Inflammatory macrophage (primary cell): Measurements from ENCODE around the gene SATB2.

Experiments
- DNase-seq, 2 donors: peaks; one replicate each; pipeline ENCODE4 v3.0.0-alpha.2; 2020 to 2022
- total RNA-seq, 18 experiments: gene quantifications; one replicate each; lab custom pipeline; 2026; ENCODE audit warnings: mixed read lengths in 6 of 18, inconsistent platforms in 2 of 18; lab: John Stamatoyannopoulos, UW

Gene SATB2
- total RNA-seq = 0.23 to 3.7 (median 0.93) reads per million in 18 experiments

DNA sequence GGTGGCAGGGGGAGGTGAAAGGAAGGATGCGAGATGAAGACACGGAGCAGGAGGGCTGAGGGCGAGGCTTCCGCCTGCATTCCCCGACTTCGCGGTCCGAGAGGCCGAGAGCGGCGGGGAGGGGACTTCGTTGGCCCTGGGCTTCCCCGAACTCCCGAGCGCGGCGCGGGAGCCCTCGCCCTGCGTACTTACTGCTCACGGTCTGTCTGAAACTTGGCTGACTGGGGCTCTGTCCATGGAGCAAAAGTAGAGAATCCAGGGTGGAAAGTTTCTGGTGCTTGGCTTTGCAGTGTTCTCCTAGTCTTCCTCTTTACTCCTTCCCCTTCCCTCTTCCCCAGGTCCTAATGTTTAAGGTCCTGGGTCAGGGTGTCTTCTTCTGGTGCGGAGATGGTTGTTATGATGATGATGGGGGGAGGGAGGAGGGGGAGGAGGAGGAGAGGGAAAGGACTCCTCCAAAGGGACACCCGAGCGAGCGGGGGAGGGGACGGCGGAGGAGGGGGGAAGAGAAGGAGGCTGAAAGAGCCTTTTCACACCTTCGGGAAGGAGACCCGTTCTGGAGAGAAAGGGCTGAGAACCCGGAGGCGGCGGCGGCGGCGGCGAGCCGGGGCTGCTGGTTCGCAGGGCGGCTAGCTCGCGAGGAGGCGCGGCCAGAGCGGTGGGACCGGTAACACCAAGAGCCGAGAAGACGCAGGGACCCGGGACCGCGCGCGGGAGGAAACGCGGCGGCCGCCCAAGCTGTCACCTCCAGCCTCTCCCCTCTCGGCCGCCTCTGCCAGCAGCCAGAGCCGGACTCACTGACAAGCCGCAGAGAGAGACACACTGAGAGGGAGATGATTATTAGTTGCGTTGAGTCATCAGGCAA is at the start of gene SATB2:
Gene SATB2, minus strand, starts transcription at position 793 of the 862 bp plus-strand sequence. CDS start 1,902 bp downstream, outside the sequence.
- DNase-seq = no peak

DNA sequence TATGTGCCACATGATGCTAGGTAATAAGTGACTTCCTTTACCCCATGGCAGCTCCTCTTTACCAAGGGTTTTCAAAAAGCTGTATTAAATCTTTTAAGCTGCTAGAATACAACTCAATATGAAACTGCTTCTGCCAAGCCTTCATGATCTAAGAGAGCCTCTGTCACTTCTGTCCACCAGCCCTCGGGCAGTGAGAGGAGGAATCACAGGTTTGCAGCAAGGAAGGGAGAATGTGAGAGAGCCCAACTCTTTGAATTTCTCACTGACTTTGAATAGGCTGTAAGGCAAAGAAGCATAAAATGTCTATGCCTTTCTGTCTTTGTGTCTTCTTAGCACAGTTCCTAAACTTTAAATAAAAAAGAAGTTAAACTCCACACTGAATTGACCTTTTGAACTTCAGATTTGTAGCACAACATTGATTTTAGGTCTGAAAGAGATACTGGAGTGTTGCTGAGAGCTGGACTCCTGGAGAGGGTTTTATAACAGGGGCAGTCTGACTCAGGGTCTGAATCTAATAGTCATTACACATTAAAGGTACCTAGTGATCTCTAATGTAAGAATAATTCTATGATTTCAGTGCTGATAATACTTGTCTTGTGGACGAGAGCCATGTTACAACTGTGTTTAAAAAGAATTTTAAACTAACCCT is 48.1 kb upstream of the SATB2 start:
- DNase-seq = no peak

DNA sequence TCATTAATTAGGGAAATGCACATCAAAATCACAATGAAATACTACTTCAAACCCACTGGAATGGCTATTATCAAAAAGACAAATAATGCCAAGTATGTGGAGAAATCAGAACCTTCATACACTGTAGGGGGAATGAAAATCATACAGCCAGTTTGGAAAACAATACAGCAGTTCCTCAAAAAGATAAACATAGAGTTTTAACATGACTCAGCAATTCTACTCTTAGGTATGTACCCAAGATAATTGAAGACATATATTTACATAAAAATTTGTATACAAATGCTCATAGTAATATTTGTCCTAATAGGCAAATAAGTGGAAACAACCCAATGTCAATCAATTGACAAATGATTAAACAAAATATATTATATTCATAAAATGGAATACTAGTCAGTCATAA is 45.4 kb upstream of the SATB2 start:
- DNase-seq = no peak

DNA sequence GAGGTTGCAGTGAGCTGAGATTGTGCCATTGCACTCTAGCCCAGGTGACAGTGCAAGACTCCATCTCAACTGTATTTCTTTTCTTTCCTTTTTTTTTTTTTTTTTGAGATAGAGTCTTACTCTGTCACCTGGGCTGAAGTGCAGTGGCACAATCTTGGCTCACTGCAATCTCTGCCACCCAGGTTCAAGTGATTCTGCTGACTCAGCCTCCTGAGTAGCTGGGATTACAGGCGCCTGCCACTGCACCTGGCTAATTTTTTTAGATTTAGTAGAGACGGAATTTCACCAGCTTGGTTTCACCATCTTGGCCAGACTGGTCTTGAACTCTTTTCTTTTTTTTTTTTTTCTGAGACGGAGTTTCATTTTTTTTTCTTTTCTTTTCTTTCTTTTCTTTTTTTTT is 41.3 kb upstream of the SATB2 start:
- DNase-seq = no peak

DNA sequence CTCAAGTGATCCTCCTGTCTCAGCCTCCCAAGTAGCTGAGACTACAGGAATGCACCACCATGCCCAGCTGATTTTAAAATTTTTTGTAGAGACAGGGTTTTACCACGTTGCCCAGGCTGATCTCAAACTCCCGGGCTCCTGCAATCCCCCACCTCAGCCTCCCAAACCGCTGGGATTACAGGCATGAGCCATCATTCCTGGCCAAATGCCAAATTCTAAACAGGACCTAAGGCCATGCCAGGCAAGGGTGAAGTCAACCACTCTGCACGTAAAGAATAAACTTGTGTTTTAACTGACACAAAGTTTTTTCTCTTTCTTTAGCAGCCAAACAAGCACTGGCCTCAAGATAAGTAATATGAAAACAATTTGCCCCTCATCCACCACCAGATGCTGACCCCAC is 37.4 kb upstream of the SATB2 start:
- DNase-seq = no peak

DNA sequence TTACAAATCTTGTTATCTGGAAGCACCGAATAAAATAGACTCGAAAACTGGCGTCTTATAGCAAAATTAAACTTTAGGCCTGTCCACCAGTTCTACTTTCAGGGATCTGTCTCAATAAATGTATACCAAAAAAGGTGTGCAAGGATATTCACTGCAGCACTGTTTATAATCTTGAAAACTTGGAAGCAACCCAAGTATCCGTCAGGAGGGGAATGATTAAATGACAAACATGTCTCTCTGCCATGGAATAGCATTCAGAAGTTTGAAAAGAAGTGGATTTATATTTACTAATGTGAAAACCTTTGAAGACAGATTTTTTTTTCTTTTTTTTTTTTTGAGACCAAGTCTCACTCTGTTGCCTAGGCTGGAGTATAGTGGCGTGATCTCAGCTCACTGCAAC is 32.3 kb upstream of the SATB2 start:
- DNase-seq = no peak

DNA sequence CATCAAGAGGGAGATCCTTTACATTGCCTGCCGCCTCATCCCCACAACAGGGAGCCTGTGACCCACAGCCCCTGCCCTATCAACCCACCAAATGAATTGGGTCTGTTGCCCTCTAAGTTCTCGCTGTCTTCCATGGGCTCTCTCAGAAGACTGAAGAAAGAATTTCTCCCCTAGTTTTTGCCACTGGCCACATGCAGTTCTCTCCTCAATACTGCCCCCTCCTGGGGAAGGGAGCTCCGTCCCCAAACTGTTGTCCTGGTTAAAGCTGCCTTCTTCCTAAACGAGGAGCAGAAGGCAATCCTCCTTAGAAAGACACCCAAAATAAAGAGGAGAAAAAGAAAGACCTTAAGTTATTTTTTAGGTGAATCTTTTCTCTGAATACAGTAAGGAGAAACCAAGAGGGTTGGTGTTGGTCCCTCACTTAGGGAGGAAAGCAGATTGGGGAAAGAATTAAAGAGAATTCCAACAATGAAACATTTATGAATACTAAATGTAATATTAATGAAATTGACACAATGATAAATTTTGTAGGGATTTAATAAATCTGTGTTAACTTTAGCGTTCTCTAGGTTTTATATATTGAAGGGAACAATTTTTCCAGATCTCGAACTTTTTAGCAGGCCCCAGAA is 31.1 kb upstream of the SATB2 start:
- DNase-seq = peak; percentile 55 to 57

DNA sequence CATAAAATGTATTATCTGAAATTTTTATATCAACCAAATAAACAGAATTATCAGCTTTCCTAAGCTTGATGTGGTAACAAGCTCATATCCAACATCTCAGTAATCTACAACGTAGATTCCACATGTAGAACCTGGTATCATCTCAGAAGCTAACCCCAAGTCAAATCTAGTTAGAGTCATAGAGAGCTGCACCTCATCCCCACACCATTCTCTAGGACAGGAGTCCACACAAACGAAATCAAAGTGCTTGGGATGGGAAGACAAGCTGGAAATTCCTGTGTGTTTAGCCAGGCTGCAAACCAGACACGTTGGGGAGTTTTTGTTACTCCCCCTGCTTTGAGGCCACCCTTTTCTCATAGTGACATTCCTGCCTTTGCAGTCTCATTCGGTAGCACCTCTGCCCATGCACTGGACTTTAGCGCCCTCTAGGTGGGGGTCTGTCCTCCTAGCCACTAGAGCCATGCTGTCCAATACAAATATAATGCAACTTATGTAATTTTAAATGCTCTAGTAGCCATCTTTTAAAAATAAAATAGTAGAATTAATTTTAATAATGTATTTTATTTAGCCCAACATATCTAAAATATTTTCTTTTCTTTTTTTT is 28.1 kb upstream of the SATB2 start:
- DNase-seq = peak; percentile 28 to 49

DNA sequence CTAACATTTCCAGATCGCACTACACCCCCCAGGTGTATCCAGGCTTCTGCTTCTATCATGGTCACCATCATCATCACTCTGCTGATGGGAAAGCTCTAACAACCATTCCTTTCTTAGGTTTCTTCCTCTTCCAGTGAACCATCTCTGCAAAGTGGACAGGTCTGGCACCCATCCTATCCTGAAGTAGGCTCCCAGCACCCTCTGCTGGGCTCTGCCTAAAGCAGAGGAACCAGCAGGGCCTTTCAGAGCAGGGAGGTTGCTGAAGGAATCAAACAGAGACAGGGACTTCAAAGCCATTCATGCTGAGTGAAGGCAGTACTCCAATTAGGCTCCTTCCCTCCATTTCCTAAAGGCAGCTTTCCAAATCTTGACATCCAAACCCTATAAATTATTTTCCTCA is 27.2 kb upstream of the SATB2 start:
- no peak for DNase-seq

DNA sequence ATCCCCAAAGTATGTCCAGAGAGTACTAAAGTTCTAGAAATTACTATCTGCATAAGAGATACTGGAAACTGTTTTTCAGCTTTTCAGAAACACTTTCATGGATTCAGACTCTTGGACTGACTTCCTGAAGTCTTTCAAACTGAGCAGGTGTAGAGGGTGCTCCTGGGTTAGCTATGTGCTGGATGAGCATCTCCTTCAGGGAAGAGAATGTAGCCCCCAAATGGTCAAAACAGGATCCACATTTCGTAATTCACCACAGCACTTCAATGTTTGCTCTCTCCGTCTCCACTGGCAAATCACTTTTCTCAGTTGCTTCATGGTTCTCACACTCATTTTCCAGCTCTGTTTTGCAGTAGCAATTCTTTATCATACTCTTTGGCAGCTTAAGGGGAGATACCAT is 23.2 kb upstream of the SATB2 start:
- DNase-seq = no peak

DNA sequence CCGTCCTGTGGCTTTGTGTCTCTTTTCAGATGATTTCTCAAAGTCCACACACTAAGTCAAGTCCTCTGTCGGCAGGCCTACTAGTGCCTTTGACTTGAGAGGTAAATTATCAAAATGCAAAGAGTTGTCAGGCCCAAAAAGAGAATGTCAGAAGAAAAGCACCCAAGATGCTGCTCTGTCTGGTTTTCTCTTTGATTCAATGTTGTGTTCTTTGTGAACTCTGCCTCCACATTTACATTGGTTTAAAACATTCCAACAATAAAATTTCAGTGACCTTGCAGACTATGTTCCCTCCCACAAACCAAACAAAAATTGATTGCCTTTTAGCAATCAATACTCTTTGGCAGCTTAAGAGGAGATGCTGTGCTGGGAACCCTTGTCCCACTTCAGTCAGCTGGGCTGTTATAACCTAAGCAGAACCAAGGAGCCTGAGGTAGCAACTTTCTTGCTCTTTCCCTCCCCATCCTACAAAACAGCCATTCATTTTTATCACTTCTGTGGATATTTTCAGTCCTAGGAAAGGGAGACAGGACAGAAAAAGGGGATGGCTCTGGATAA is 19.6 kb upstream of the SATB2 start:
- no peak for DNase-seq

DNA sequence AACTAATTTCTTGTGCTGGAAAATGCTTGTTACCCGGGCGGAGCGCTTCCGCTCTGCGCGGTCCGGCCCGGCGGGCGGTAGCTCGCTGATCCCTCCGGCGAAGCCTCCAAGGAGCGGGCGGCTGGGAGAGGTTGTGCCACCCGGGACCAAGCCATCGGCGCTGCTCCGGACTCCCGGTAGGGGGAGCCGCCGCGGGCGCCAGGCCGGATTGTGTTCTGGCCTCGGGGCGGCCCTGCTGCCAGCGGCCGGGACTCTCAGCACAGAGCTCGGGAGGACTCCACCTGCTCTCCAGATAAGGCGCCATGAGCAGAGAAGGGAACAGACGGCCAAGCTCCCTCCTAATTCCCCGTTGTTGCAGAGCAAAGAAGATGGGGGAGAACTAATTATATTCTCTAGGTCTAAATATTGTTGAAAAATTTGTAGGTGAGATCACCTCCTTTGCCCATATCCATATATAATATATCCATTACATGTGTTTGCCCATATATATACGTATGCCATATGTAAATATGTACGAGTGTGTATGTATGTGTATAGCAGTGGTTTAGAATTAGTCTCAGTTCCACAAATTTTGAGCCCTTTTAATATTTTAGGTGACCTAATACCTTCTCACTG is 13.8 kb upstream of the SATB2 start:
- DNase-seq = peak; percentile 44 to 68

DNA sequence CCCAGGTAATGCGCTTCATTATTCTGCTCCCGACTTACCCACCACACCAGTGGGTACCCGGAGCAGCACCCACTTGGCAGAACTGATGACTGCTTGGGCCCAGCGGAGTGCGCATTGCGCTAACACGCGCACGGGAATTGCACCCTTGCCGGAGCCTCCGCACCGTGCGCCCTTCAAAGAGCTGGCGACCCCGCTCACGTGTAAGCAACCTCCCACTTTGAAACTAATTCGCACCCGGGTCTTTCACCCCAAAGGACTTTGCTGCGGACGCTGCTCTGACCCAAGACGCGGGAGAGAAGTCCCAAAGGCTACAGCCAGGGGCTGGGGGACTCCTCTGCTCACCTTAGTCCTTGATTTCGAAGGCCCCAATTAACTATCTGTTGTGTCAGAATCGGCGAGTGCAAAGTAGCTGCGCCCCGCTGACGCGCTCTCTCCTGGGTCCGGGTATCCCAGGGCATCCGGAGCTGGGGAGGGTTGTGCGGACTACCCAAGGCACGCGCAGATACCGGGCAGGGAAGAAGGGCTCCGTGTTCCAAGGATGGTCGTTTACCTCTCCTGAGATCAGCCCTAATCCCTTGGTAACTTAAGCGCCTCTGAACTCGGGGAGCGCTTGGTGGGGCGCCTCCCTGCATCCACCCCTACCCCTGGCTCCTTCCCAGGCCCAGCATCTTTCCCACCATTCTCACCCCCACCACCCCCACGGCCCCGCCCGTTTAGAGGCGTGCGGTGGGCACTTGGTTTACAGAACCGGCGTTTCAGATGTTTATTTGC is 13.1 kb upstream of the SATB2 start:
- DNase-seq = no peak

DNA sequence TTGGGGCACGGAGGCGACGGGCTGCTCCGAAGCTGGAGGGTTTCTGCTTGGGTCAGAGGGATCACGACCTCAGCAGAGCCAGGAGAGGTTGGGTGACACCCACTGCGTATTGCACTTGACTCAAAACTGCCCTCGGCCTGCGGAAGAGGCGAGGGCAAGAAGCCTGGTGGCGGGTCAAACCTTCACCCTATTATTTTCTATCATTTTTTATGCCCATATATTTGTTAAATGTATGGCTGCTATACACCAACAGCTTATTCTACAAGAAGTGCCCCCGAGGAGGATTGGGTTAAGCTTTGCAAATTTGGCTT is 12.6 kb upstream of the SATB2 start:
- DNase-seq = no peak

DNA sequence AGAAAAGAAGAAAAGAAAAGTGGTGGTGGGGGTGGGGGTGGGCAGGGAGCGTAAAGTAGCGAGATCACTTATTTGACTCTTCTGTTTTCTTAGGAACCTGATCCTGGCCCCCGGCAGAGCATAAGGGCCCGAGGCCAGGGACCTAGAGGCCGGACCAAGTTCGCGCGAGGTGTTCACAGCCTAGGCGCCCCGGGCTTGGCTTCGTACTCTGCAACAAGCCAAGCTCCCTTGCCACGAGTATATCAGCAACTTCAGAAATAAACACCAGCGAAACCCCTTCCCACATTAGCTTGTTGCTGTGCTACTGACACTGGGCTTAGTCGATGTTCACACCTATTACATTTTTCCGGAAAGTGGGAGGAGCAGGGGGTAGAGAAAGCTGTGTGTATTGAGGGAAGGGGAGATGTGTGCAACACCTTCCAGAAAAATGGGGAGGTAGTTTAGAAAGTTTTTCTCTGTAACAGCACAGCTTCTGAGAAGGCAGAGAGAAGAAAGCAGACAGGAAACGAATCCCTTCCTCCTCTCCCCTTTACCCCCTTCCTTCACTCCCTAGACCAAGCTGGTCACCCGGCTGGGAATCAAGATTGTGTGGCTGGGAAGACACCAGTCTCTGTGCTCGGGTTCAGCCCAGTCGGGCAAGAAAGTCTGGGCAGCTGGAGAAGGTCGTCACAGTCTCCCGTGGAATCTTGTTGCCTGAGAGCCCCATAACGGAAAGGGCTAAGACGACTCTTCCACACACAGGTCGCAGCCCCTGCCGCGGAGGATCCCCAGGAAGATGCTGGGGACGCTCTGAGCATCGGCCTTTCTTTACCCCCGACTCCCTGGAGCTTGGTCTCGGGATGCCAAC is 12.0 kb upstream of the SATB2 start:
- DNase-seq = no peak

DNA sequence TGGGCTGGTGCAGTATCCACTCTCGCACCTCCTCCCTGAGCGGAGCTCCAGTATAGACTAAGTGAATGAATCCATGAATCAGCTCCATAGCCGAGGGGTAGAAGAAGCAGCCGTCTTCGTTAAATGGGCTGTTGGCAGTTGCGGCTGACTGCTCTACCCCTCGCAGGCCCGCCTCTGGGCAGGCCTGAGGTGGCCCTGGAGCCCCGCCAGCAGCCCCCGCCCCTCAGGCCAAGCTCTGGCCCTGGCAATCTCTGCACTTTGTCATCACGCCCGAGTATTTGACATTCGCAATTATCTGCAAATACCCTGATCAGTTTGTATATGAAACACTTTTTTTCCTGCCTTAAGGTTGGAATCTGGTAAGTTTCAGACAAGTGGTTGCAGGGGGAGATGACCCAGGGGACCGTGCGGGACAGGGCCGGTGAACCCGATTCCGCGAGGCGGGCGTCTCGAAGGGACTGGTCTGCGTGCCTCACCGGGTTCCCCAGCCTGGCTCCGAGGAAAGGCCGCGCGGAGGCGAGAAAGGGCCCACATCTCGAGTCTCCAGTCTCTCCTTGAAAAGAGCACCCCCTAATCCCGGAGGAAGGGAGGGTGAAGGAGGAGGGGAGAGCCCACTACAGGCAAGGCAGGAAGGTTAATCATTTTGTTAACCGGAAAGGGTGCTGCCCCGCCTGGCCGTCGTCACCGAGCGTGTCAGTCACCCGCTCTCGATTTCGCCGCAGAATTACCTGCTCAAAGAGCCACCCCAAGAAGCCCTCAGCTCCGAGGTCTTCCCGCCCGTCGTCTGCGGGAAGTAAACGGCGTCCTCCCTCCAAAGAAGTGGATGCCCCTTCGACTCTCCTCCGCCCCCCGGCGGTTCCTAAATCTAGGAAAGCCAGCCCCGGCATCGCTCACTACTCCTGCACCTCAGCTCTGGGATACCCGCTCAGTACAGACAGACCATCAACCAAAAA is 11.1 kb upstream of the SATB2 start:
- DNase-seq = no peak

DNA sequence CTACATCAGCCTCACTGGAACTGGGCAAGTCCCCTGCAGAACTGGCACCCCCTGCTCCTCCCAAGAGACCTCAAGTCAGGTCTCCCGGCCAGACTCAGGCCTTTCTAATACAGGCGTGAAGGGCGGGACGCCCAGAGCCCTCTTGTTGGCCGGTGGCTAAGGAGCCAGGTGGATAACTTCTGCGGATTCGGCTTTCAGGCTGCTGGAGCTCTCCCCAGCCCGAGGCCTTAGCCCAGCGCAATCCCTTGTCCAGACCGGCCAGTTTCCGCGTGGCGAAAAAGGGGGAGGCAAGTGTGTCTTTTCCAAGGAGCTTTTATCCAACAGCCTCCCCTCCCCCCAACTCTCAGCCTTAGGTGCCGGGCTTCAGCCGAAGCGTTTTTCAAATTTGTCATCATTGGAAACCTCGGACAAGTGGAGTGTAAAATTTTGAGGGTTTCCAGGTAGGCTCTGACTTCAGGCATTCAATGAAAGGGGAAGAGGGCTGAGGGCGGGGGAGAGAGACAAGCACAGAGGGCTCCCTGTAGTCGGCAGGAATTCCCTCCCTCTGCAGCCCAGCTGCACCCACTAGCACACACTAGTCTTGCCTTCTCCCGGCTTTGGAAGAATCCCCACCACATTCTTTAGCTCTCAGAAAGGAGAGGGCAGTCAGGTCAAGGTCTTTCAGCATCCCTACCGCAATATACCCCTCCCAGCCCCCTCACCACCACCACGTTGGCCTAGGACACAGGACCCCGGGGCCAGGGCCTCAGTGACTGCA is 9.5 kb upstream of the SATB2 start:
- DNase-seq = no peak

DNA sequence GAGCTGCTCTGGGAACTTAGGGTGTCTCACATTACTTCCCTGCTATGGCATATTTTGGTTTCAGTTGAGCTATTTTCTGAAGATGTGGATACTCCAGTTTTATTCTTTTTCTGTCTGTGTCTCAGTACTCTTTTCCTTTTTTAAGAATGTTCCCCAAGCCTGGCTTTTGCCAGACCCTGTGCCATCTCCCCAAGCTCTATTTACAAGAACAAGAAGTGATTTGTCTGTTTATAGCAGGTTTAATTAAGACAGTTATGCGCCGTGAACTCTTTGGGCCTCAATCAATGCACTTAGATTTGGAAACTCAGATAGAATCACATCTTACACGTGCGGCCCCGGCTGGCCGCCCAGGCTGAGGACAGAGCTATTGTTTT is 8.9 kb upstream of the SATB2 start:
- DNase-seq = no peak
